ENCODE results near the gene COQ8A. TPM values are rescaled to one million over a fixed set of nuclear protein-coding genes. Genes with fewer than 3 reads are reported as not detected.
A peak's percentile ranks its signal among the peaks of the same experiment; 100 is the strongest.

COQ8A gene
- total RNA-seq, 4 donors from 2014 or later, result 46.0 to 80.5 (median 67.7) TPM

- WGBS, 2 donors (ENCODE audit: low coverage in 1 of 2), result 70 to 97% methylated on average over 3 of the region's 3 CpGs
- no peak for DNase-seq
- no peak overlapping the region for H3K4me3 ChIP-seq
- no peaks in the 10 kb centered on the region for H3K36me3 ChIP-seq
- H3K9me3 ChIP-seq, result peaks cover 5 to 14% of the 10 kb centered on the region in 2 donors
- in situ Hi-C loops (cut with MboI; ENCODE audit: low pct_ligation_motif_present in 1 of 4, low pct_unique_long_range_greater_than_20kb in 1 of 4, low sequenced_read_pairs in 3 of 4) (no loop called here), intact Hi-C loops (cut with DNase I; ENCODE audit: low total_unique reads) (no loop called here)
- H3K27me3 ChIP-seq, result no peaks in the 10 kb centered on the region
- TF ChIP-seq CTCF (IDR thresholded peaks at IDR 0.05) (no peak), POLR2A (IDR thresholded peaks at IDR 0.05) (no peak), EP300 (IDR thresholded peaks at IDR 0.05; ENCODE audit: low read depth) (no peak), POLR2AphosphoS5 (IDR thresholded peaks at IDR 0.05) (no peak)
- peaks cover 3 to 13% (median 12%) of the 10 kb centered on the region in 4 donors for H3K4me1 ChIP-seq
- no peak overlapping the region for H3K27ac ChIP-seq
Measured at GRCh38 chr1:226934483-226935237, 5.4 kb upstream of the COQ8A start.

GRCh38 chr1:226937940-226938725, 2.0 kb upstream of the COQ8A start:
- H3K36me3 ChIP-seq, result no peaks in the 10 kb centered on the region
- H3K27me3 ChIP-seq, result no peaks in the 10 kb centered on the region
- H3K9me3 ChIP-seq, result peaks cover 5 to 14% of the 10 kb centered on the region in 2 donors
- TF ChIP-seq EP300 (IDR thresholded peaks at IDR 0.05; ENCODE audit: low read depth) (no peak), POLR2A (IDR thresholded peaks at IDR 0.05) (peak; percentile 42), CTCF (IDR thresholded peaks at IDR 0.05) (no peak), POLR2AphosphoS5 (IDR thresholded peaks at IDR 0.05) (peak in 1 of 3 donors; percentile 45)
- H3K4me1 ChIP-seq, result peaks cover 23 to 44% (median 36%) of the 10 kb centered on the region in 4 donors
- in situ Hi-C loops (cut with MboI; ENCODE audit: low pct_ligation_motif_present in 1 of 4, low pct_unique_long_range_greater_than_20kb in 1 of 4, low sequenced_read_pairs in 3 of 4), result no loop called here
- 80 to 81% methylated on average over 2 to 10 of the region's 10 CpGs for WGBS, 2 donors (ENCODE audit: low coverage in 1 of 2)
- intact Hi-C loops (cut with DNase I; ENCODE audit: low total_unique reads), result no loop called here
- no peak for DNase-seq
- peak overlapping the region; percentile 99 to 100 (median 100) for H3K27ac ChIP-seq
- H3K4me3 ChIP-seq, result peak overlapping the region in 1 of 4 donors; percentile 89

GRCh38 chr1:226938903-226939437, 1.1 kb upstream of the COQ8A start:
- Histone ChIP-seq H3K36me3 (no peaks in the 10 kb centered on the region), H3K4me3 (peak overlapping the region; percentile 41 to 89 (median 54)), H3K4me1 (peaks cover 29 to 53% (median 45%) of the 10 kb centered on the region in 4 donors), H3K27ac (peak overlapping the region; percentile 99 to 100 (median 100)), H3K27me3 (no peaks in the 10 kb centered on the region), H3K9me3 (peaks cover 5 to 9% of the 10 kb centered on the region in 2 donors)
- no peak for DNase-seq
- 6 to 7% methylated on average over 9 to 12 of the region's 12 CpGs for WGBS, 2 donors (ENCODE audit: low coverage in 1 of 2)
- in situ Hi-C loops (cut with MboI; ENCODE audit: low pct_ligation_motif_present in 1 of 4, low pct_unique_long_range_greater_than_20kb in 1 of 4, low sequenced_read_pairs in 3 of 4) (no loop called here), intact Hi-C loops (cut with DNase I; ENCODE audit: low total_unique reads) (no loop called here)
- TF ChIP-seq POLR2AphosphoS5 (IDR thresholded peaks at IDR 0.05) (no peak), CTCF (IDR thresholded peaks at IDR 0.05) (no peak), EP300 (IDR thresholded peaks at IDR 0.05; ENCODE audit: low read depth) (no peak), POLR2A (IDR thresholded peaks at IDR 0.05) (no peak)
